SK-N-SH (cell line): Measurements from ENCODE around the gene ACSS1. TPM values are rescaled to one million over a fixed set of nuclear protein-coding genes. Genes with fewer than 3 reads are reported as not detected.

Source experiments
- CTCF ChIA-PET: fragments of 300-600, 350-600 bp; formaldehyde crosslinking; extraction: SDS; loops from one replicate; lab custom pipeline; 2021; lab: Yijun Ruan, JAX
- POLR2A ChIA-PET: fragments of 350-600 bp; sonication (Branson Sonifier 250); formaldehyde crosslinking; extraction: SDS; loops from one replicate; lab custom pipeline; 2020; ENCODE audit warnings: antibody characterized with exemption, inconsistent platforms; lab: Yijun Ruan, JAX
- DNase-seq: peaks from one replicate; pipeline ENCODE4 v3.0.0; 2012
- H2AFZ ChIP-seq: fragments of 200-600 bp; sonication (generic); 2 replicates; pipeline ENCODE4 v1.8.1; 2016; ENCODE audit warnings: antibody characterized with exemption, mild to moderate bottlenecking, low read depth
- H3F3A ChIP-seq: fragments of 200-600 bp; sonication (generic); replicated peaks from 2 replicates; pipeline ENCODE3; 2016; ENCODE audit warnings: antibody characterized with exemption, mild to moderate bottlenecking; ENCODE audit not compliant: insufficient read depth
- H3K27ac ChIP-seq, 2 experiments: fragments of 200-500 bp in 1 of 2; fragments of 200-600 bp in 1 of 2; sonication (Bioruptor generic) in 1 of 2; sonication (generic), shearing (Covaris generic) in 1 of 2; 2 replicates each; pipeline versions ENCODE4 v1.5.1 to v1.6.1; 2014 to 2016; ENCODE audit warnings: low read depth in 2 of 2, inconsistent platforms in 1 of 2, low read length in 1 of 2, mild to moderate bottlenecking in 1 of 2, mixed read lengths in 1 of 2
- H3K27me3 ChIP-seq: fragments of 200-600 bp; sonication (generic), shearing (Covaris generic); 2 replicates; pipeline ENCODE4 v1.6.1; 2016; ENCODE audit warnings: mixed run types; ENCODE audit not compliant: insufficient read depth
- H3K36me3 ChIP-seq, 2 experiments: fragments of 200-500 bp in 1 of 2; fragments of 200-600 bp in 1 of 2; sonication (Bioruptor generic) in 1 of 2; sonication (generic) in 1 of 2; replicated peaks in 1 of 2; 2 replicates each; pipeline versions ENCODE3 to v1.5.1; 2014 to 2016; ENCODE audit warnings: low read length in 1 of 2, mild to moderate bottlenecking in 1 of 2; ENCODE audit not compliant: insufficient read depth in 2 of 2, control insufficient read depth in 1 of 2
- H3K4me1 ChIP-seq, 2 experiments: fragments of 200-500 bp in 1 of 2; fragments of 200-600 bp in 1 of 2; sonication (Bioruptor generic) in 1 of 2; sonication (generic), shearing (Covaris generic) in 1 of 2; 2 replicates each; pipeline versions ENCODE4 v1.5.1 to v1.6.1; 2014 to 2016; ENCODE audit warnings: low read depth in 1 of 2, low read length in 1 of 2, mixed run types in 1 of 2; ENCODE audit not compliant: insufficient read depth in 2 of 2, control insufficient read depth in 1 of 2
- H3K4me2 ChIP-seq: fragments of 200-600 bp; sonication (generic), shearing (Covaris generic); 2 replicates; pipeline ENCODE4 v1.6.1; 2017; ENCODE audit warnings: mixed run types
- H3K4me3 ChIP-seq, 2 experiments: fragments of 200-500 bp in 1 of 2; fragments of 200-600 bp in 1 of 2; sonication (Bioruptor generic) in 1 of 2; sonication (generic), shearing (Covaris generic) in 1 of 2; 2 replicates each; pipeline versions ENCODE4 v1.5.1 to v1.8.1; 2014 to 2016; ENCODE audit warnings: low read depth in 2 of 2, inconsistent platforms in 1 of 2, low read length in 1 of 2, mild to moderate bottlenecking in 1 of 2, mixed read lengths in 1 of 2, moderate library complexity in 1 of 2
- H3K79me2 ChIP-seq: fragments of 200-600 bp; sonication (generic); 2 replicates; pipeline ENCODE4 v1.8.1; 2017; ENCODE audit warnings: mild to moderate bottlenecking; ENCODE audit not compliant: insufficient read depth
- H3K9ac ChIP-seq: fragments of 200-600 bp; sonication (generic); 2 replicates; pipeline ENCODE4 v1.6.1; 2017; ENCODE audit warnings: mixed run types
- H3K9me2 ChIP-seq: fragments of 200-600 bp; sonication (generic); 2 replicates; pipeline ENCODE4 v1.6.1; 2017; ENCODE audit warnings: mixed run types
- H3K9me3 ChIP-seq: fragments of 200-600 bp; sonication (generic); 2 replicates; pipeline ENCODE4 v1.6.1; 2017; ENCODE audit warnings: mixed run types, mild to moderate bottlenecking, moderate library complexity
- H4K20me1 ChIP-seq: fragments of 200-600 bp; sonication (generic); 2 replicates; pipeline ENCODE4 v1.6.1; 2017; ENCODE audit warnings: mild to moderate bottlenecking, mixed run types; ENCODE audit not compliant: insufficient read depth
- CTCF ChIP-seq: fragments of 200-600 bp; sonication (generic); IDR thresholded peaks from 2 replicates; pipeline ENCODE4 v1.6.1; 2017; ENCODE audit warnings: antibody characterized with exemption, mild to moderate bottlenecking, moderate library complexity
- ELF1 ChIP-seq: IDR thresholded peaks from 2 replicates; pipeline ENCODE4 v1.4.0; 2012
- FOSL2 ChIP-seq: IDR thresholded peaks from 2 replicates; pipeline ENCODE4 v1.4.0; 2012; ENCODE audit warnings: low read depth, mild to moderate bottlenecking, moderate library complexity, borderline replicate concordance
- GATA2 ChIP-seq: sonication (generic); formaldehyde crosslinking; IDR thresholded peaks from 2 replicates; pipeline ENCODE4 v1.5.0; 2020; ENCODE audit warnings: mild to moderate bottlenecking, missing genetic modification reagents
- JUND ChIP-seq: IDR thresholded peaks from 2 replicates; pipeline ENCODE4 v1.4.0; 2012
- MAX ChIP-seq: IDR thresholded peaks from 2 replicates; pipeline ENCODE4 v1.4.0; 2012; ENCODE audit warnings: low read depth
- NFIC ChIP-seq: IDR thresholded peaks from 2 replicates; pipeline ENCODE4 v1.4.0; 2012; ENCODE audit warnings: borderline replicate concordance
- POLR2AphosphoS5 ChIP-seq: IDR thresholded peaks from 2 replicates; pipeline ENCODE4 v1.6.1; 2012; ENCODE audit warnings: low read depth, low read length
- RAD21 ChIP-seq: IDR thresholded peaks from 2 replicates; pipeline ENCODE4 v1.6.1; 2012; ENCODE audit warnings: mild to moderate bottlenecking, low read length
- REST ChIP-seq: IDR thresholded peaks from 2 replicates; pipeline ENCODE4 v1.6.1; 2012; ENCODE audit warnings: mild to moderate bottlenecking, low read depth, low read length, moderate library complexity
- RFX5 ChIP-seq: IDR thresholded peaks from 2 replicates; pipeline ENCODE4 v1.6.1; 2012; ENCODE audit warnings: mild to moderate bottlenecking, improper control_type of control experiment, low read length
- SIN3A ChIP-seq: IDR thresholded peaks from 2 replicates; pipeline ENCODE4 v1.6.1; 2012; ENCODE audit warnings: low read depth, mild to moderate bottlenecking, low read length, moderate library complexity, borderline replicate concordance
- TAF1 ChIP-seq: IDR thresholded peaks from 2 replicates; pipeline ENCODE4 v1.6.1; 2012; ENCODE audit warnings: low read depth, mild to moderate bottlenecking, low read length, moderate library complexity, borderline replicate concordance
- USF2 ChIP-seq: fragments of 150-350 bp; IDR thresholded peaks from 2 replicates; pipeline ENCODE4 v1.6.1; 2017; ENCODE audit warnings: antibody characterized with exemption, low read length, low read depth, borderline replicate concordance
- WGBS: methylation state at CpG from one replicate; pipeline ENCODE4 v1.1.6; 2017; ENCODE audit warnings: low lambda C conversion rate; 5-methylcytosine and 5-hydroxymethylcytosine counted together
- polyA plus RNA-seq, 3 experiments: library from polyadenylated mRNA; depleted of rRNA; stranded (reverse); fragments of >200 nt; gene quantifications; 2 replicates each; pipeline ENCODE4 v1.2.3, GENCODE V29; 2012

ACSS1 gene
- polyA plus RNA-seq, 1 of the 3 experiments (the other 2 are of a cell fraction): 2.0 TPM

GRCh38 chr20:24998121-24998520, 59.8 kb downstream of the ACSS1 start:
- Histone ChIP-seq H2AFZ (no peak overlapping the region), H3K9ac (no peak overlapping the region), H3K79me2 (no peaks in the 10 kb centered on the region), H3K36me3 (no peaks in the 10 kb centered on the region), H3K4me2 (no peak overlapping the region), H4K20me1 (no peaks in the 10 kb centered on the region), H3K27ac (no peak overlapping the region), H3K9me2 (no peaks in the 10 kb centered on the region), H3K9me3 (no peaks in the 10 kb centered on the region), H3K27me3 (no peaks in the 10 kb centered on the region; the same call in 1 of the 2 replicates), H3F3A (peaks cover 11% of the 10 kb centered on the region)
- CTCF ChIA-PET: interaction anchor here (1.0 kb wide), 2 partner anchors 38 to 180 kb away, joined by 3 to 4 read pairs; no protein-coding TSS in a partner anchor
- no peak for DNase-seq
- 32% methylated on average over 3 of the region's 3 CpGs for WGBS
- TF ChIP-seq REST: no peak
- TF ChIP-seq RFX5: no peak
- TF ChIP-seq USF2: no peak
- TF ChIP-seq NFIC: no peak
- TF ChIP-seq SIN3A: no peak
- TF ChIP-seq JUND: no peak
- no peak for TF ChIP-seq TAF1
- TF ChIP-seq MAX: no peak
- no peak for TF ChIP-seq FOSL2
- no peak for TF ChIP-seq ELF1
- TF ChIP-seq CTCF: no peak
- no peak for TF ChIP-seq GATA2
- no peak for TF ChIP-seq RAD21
- no peak for TF ChIP-seq POLR2AphosphoS5
- TF ChIP-seq, all 33 proteins: peak for 0
- Histone ChIP-seq H3K4me1 (peaks cover 6 to 12% of the 10 kb centered on the region in 2 experiments), H3K4me3 (no peak overlapping the region)
- POLR2A ChIA-PET: no interaction called here
